Measurements from ENCODE around the gene KLHL40.

GRCh38 chr3:42723219-42723618 lies 37.9 kb downstream of the KLHL40 start:
- TF ChIP-seq CTCF (conservative IDR thresholded peaks at IDR 0.05; ENCODE audit: low read depth, low read length) (no peak), EZH2 (IDR thresholded peaks at IDR 0.05; ENCODE audit: borderline replicate concordance, low read depth, low read length, poor library complexity, severe bottlenecking) (no peak)
